ENCODE results near the gene PITPNM3.

The PITPNM3 gene

GRCh38 chr17:6551869-6552531, 4.4 kb downstream of the PITPNM3 start:
- no peak for TF ChIP-seq CTCF (conservative IDR thresholded peaks at IDR 0.05; ENCODE audit: low read length)
- H3K4me3 ChIP-seq (ENCODE audit: low read length), result no peak overlapping the region
- no peak for DNase-seq (ENCODE audit: low read depth)

GRCh38 chr17:6551356-6551755, 5.0 kb downstream of the PITPNM3 start:
- no peak for DNase-seq (ENCODE audit: low read depth)
- no peak for TF ChIP-seq CTCF (conservative IDR thresholded peaks at IDR 0.05; ENCODE audit: low read length)
- no peak overlapping the region for H3K4me3 ChIP-seq (ENCODE audit: low read length)

GRCh38 chr17:6549384-6550036, 6.8 kb downstream of the PITPNM3 start:
- no peak for DNase-seq (ENCODE audit: low read depth)
- H3K4me3 ChIP-seq (ENCODE audit: low read length), result no peak overlapping the region

GRCh38 chr17:6548578-6549330, 7.6 kb downstream of the PITPNM3 start:
- DNase-seq (ENCODE audit: low read depth), result no peak
- no peak for TF ChIP-seq CTCF (conservative IDR thresholded peaks at IDR 0.05; ENCODE audit: low read length)
- H3K4me3 ChIP-seq (ENCODE audit: low read length), result no peak overlapping the region

More at GRCh38 chr17:6549384-6550036, 6.8 kb downstream of the PITPNM3 start:
- no peak for TF ChIP-seq CTCF (conservative IDR thresholded peaks at IDR 0.05; ENCODE audit: low read length)

GRCh38 chr17:6548034-6548433, 8.3 kb downstream of the PITPNM3 start:
- no peak for DNase-seq (ENCODE audit: low read depth)
- no peak for TF ChIP-seq CTCF (conservative IDR thresholded peaks at IDR 0.05; ENCODE audit: low read length)
- no peak overlapping the region for H3K4me3 ChIP-seq (ENCODE audit: low read length)

- no peak for TF ChIP-seq CTCF (conservative IDR thresholded peaks at IDR 0.05; ENCODE audit: low read length)
- no peak overlapping the region for H3K4me3 ChIP-seq (ENCODE audit: low read length)
- DNase-seq (ENCODE audit: low read depth), result no peak
Measured at GRCh38 chr17:6547336-6547735, 9.0 kb downstream of the PITPNM3 start.
